Amygdala (tissue), 56 donors: Measurements from ENCODE around the gene CCDC71L.

Experiments used
- DNase-seq, 56 donors: peaks; one replicate each; lab custom pipeline; 2025; lab: John Stamatoyannopoulos, UW

Gene CCDC71L

GRCh38 chr7:106610996-106611886 is 49.7 kb downstream of the CCDC71L start:
- DNase-seq = no peak

GRCh38 chr7:106609416-106609815 is 51.5 kb downstream of the CCDC71L start:
- DNase-seq = no peak

- DNase-seq = no peak
Measured at GRCh38 chr7:106608661-106609060, 52.3 kb downstream of the CCDC71L start.
